ENCODE measurements around the gene MDM2.

MDM2 gene

GRCh38 chr12:68855771-68856170 is 47.8 kb downstream of the MDM2 start:
- H3K9ac ChIP-seq (ENCODE audit: low read length) = no peak overlapping the region
- H2AFZ ChIP-seq (ENCODE audit: low read length) = no peak overlapping the region
- H4K20me1 ChIP-seq (ENCODE audit: insufficient read depth, low read length) = no peaks in the 10 kb centered on the region
- H3K36me3 ChIP-seq (ENCODE audit: insufficient read depth, low read length) = no peaks in the 10 kb centered on the region
- no peak overlapping the region for H3K4me2 ChIP-seq (ENCODE audit: low read length)
- no peaks in the 10 kb centered on the region for H3K9me3 ChIP-seq (ENCODE audit: low read length)
- no peaks in the 10 kb centered on the region for H3K4me1 ChIP-seq (ENCODE audit: insufficient read depth, low read length, severe bottlenecking)
- no peak overlapping the region for H3K4me3 ChIP-seq (ENCODE audit: low read depth, low read length, poor library complexity, severe bottlenecking)
- no peaks in the 10 kb centered on the region for H3F3A ChIP-seq (ENCODE audit: insufficient read depth, low read length)
- TF ChIP-seq EZH2 (IDR thresholded peaks at IDR 0.05; ENCODE audit: borderline replicate concordance, low read length) (no peak), CTCF (IDR thresholded peaks at IDR 0.05; ENCODE audit: low read length) (no peak)
- no peaks in the 10 kb centered on the region for H3K79me2 ChIP-seq (ENCODE audit: insufficient read depth, low read length)
- H3K9me2 ChIP-seq (ENCODE audit: low read depth, low read length) = no peaks in the 10 kb centered on the region
- H3K27me3 ChIP-seq (ENCODE audit: insufficient read depth, low read length) = no peaks in the 10 kb centered on the region
- H3K27ac ChIP-seq (ENCODE audit: low read depth, low read length, poor library complexity, severe bottlenecking) = no peak overlapping the region

DNA sequence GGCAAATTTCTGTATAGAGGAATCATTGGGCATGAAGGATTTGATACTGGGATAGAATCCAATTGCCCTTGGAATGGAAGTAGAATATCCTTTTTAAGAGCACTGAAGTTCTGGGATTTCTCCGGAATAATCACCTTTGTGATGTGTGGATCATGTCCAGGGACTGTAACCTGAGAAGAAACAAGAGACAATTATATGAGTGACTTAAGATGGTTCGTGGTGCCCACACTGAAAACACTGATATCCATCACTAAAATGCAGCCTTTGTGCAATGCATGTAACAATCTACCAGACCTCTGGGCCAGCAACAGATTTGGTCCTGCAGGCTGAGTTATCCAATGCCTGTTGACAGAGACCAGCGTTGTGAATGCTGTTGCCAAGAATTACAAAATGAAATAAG is 48.5 kb downstream of the MDM2 start:
- Histone ChIP-seq H3K27ac (ENCODE audit: low read depth, low read length, poor library complexity, severe bottlenecking) (no peak overlapping the region), H3K27me3 (ENCODE audit: insufficient read depth, low read length) (no peaks in the 10 kb centered on the region), H3K4me1 (ENCODE audit: insufficient read depth, low read length, severe bottlenecking) (no peaks in the 10 kb centered on the region), H3K4me2 (ENCODE audit: low read length) (no peak overlapping the region), H3K4me3 (ENCODE audit: low read depth, low read length, poor library complexity, severe bottlenecking) (no peak overlapping the region), H3K9me3 (ENCODE audit: low read length) (no peaks in the 10 kb centered on the region), H3F3A (ENCODE audit: insufficient read depth, low read length) (no peaks in the 10 kb centered on the region), H4K20me1 (ENCODE audit: insufficient read depth, low read length) (no peaks in the 10 kb centered on the region), H3K9me2 (ENCODE audit: low read depth, low read length) (no peaks in the 10 kb centered on the region), H3K36me3 (ENCODE audit: insufficient read depth, low read length) (no peaks in the 10 kb centered on the region), H2AFZ (ENCODE audit: low read length) (no peak overlapping the region), H3K79me2 (ENCODE audit: insufficient read depth, low read length) (no peaks in the 10 kb centered on the region), H3K9ac (ENCODE audit: low read length) (no peak overlapping the region)
- TF ChIP-seq CTCF (IDR thresholded peaks at IDR 0.05; ENCODE audit: low read length) (no peak), EZH2 (IDR thresholded peaks at IDR 0.05; ENCODE audit: borderline replicate concordance, low read length) (no peak)

DNA sequence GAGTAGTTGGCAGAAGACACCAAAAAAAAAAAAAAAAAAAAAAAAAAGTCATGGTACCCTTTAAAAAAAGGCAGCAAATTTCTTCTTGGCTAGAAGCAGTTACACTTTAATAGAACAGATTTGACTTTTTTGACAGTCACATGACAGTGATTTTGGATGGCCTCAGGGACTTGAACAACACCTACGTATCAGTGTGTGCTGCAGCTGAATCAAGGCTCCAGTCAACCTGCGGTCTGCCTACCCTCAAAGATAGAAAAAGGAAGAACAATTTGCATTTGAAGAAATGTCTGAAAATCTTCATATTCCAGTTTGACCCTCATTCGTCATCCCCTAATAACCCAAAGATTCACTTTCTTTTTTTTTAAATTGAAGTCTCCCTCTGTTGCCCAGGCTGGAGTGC is 53.9 kb downstream of the MDM2 start:
- no peaks in the 10 kb centered on the region for H3F3A ChIP-seq (ENCODE audit: insufficient read depth, low read length)
- no peaks in the 10 kb centered on the region for H3K79me2 ChIP-seq (ENCODE audit: insufficient read depth, low read length)
- H3K27ac ChIP-seq (ENCODE audit: low read depth, low read length, poor library complexity, severe bottlenecking) = no peak overlapping the region
- no peak overlapping the region for H3K4me2 ChIP-seq (ENCODE audit: low read length)
- H3K9me2 ChIP-seq (ENCODE audit: low read depth, low read length) = no peaks in the 10 kb centered on the region
- no peak overlapping the region for H3K4me3 ChIP-seq (ENCODE audit: low read depth, low read length, poor library complexity, severe bottlenecking)
- no peaks in the 10 kb centered on the region for H3K9me3 ChIP-seq (ENCODE audit: low read length)
- H2AFZ ChIP-seq (ENCODE audit: low read length) = no peak overlapping the region
- no peaks in the 10 kb centered on the region for H3K27me3 ChIP-seq (ENCODE audit: insufficient read depth, low read length)
- TF ChIP-seq CTCF (IDR thresholded peaks at IDR 0.05; ENCODE audit: low read length) (no peak), EZH2 (IDR thresholded peaks at IDR 0.05; ENCODE audit: borderline replicate concordance, low read length) (no peak)
- no peaks in the 10 kb centered on the region for H4K20me1 ChIP-seq (ENCODE audit: insufficient read depth, low read length)
- no peaks in the 10 kb centered on the region for H3K4me1 ChIP-seq (ENCODE audit: insufficient read depth, low read length, severe bottlenecking)
- no peak overlapping the region for H3K9ac ChIP-seq (ENCODE audit: low read length)
- H3K36me3 ChIP-seq (ENCODE audit: insufficient read depth, low read length) = no peaks in the 10 kb centered on the region

Data from OCI-LY1 (cell line).